HG03103 (cell line): ENCODE measurements around the gene FCRL1.

ENCODE experiments used
- ATAC-seq: cut with Tn5 transposase; IDR thresholded peaks from one replicate; pipeline ENCODE4 v1.9.1; 2021; ENCODE audit warnings: low read depth; ENCODE audit not compliant: unreplicated experiment

Gene FCRL1

GRCh38 chr1:157803851-157804250, 16.1 kb downstream of the FCRL1 start:
- no peak for ATAC-seq

- no peak for ATAC-seq
These were observed 19.9 kb downstream of the FCRL1 start for GRCh38 chr1:157799996-157800395.

GRCh38 chr1:157798211-157798610, 21.7 kb downstream of the FCRL1 start:
- no peak for ATAC-seq

GRCh38 chr1:157785248-157785647, 34.7 kb downstream of the FCRL1 start:
- no peak for ATAC-seq

- no peak for ATAC-seq
These were observed 35.1 kb downstream of the FCRL1 start for GRCh38 chr1:157784801-157785200.

GRCh38 chr1:157782931-157783330, 37.0 kb downstream of the FCRL1 start:
- ATAC-seq: no peak

GRCh38 chr1:157781048-157781447, 38.9 kb downstream of the FCRL1 start:
- ATAC-seq: peak; percentile 51

GRCh38 chr1:157776971-157777391, 42.9 kb downstream of the FCRL1 start, which contains the start of gene FCRL2:
Gene FCRL2 (minus strand): TSS chr1:157777132. CDS start chr1:157777073, 59 bp downstream.
- ATAC-seq: no peak

GRCh38 chr1:157775101-157775870, 44.6 kb downstream of the FCRL1 start:
- ATAC-seq: no peak

- ATAC-seq: no peak
These were observed 45.5 kb downstream of the FCRL1 start for GRCh38 chr1:157774412-157774811.

GRCh38 chr1:157773493-157774350, 46.2 kb downstream of the FCRL1 start:
- ATAC-seq: no peak

- ATAC-seq: no peak
These were observed 48.1 kb downstream of the FCRL1 start for GRCh38 chr1:157771661-157772425.

- no peak for ATAC-seq
These were observed 49.4 kb downstream of the FCRL1 start for GRCh38 chr1:157770442-157771043.

- no peak for ATAC-seq
These were observed 53.1 kb downstream of the FCRL1 start for GRCh38 chr1:157766792-157767191.

GRCh38 chr1:157758018-157758417, 61.9 kb downstream of the FCRL1 start:
- no peak for ATAC-seq

GRCh38 chr1:157753611-157754010, 66.3 kb downstream of the FCRL1 start:
- no peak for ATAC-seq

- no peak for ATAC-seq
These were observed 68.6 kb downstream of the FCRL1 start for GRCh38 chr1:157751283-157751682.

- no peak for ATAC-seq
These were observed 71.6 kb downstream of the FCRL1 start for GRCh38 chr1:157748262-157748817.
